ENCODE measurements around the gene SPATA1. TPM values are rescaled to one million over a fixed set of nuclear protein-coding genes. Genes with fewer than 3 reads are reported as not detected.

Gene SPATA1
- total and polyA plus RNA-seq, 2 of the 13 experiments (the other 11 are each of a cell fraction or from before 2014, with no cell fraction given): 0.70 to 1.4 TPM

DNA sequence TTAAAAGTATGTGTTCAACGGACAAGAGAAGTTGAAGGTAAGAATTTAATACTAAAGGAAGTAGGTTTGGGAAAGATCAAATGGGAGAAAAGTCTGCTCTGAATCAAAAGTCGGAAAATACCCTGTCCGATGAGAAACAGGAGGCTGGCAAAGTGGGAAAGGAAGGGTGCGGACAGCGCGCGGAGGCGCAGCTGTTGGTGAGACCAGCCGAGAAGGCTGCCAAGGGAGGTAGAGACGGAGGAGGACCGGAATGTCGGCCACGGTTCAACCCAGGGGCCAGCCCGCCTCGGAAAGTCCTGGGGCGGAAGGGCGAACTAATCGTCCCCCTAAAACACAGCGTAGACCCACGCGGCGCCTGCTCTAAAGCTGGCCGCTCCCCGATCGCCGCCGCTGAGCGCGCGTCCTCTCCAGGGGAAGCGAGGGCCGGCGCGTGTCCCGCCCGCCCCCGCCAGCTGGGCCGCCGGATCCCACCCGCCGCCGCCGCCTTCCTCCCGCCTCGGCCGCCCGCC is 639 bp upstream of the SPATA1 start (continued):
- TF ChIP-seq, protein P1, sequence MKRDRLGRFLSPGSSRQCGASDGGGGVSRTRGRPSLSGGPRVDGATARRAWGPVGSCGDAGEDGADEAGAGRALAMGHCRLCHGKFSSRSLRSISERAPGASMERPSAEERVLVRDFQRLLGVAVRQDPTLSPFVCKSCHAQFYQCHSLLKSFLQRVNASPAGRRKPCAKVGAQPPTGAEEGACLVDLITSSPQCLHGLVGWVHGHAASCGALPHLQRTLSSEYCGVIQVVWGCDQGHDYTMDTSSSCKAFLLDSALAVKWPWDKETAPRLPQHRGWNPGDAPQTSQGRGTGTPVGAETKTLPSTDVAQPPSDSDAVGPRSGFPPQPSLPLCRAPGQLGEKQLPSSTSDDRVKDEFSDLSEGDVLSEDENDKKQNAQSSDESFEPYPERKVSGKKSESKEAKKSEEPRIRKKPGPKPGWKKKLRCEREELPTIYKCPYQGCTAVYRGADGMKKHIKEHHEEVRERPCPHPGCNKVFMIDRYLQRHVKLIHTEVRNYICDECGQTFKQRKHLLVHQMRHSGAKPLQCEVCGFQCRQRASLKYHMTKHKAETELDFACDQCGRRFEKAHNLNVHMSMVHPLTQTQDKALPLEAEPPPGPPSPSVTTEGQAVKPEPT (CRISPR knock-in tag; IDR thresholded peaks at IDR 0.05; ENCODE audit: low read depth): no peak
- TF ChIP-seq ZSCAN21 (CRISPR knock-in tag; IDR thresholded peaks at IDR 0.05; ENCODE audit: borderline replicate concordance): no peak
- TF ChIP-seq SP2 (CRISPR knock-in tag; IDR thresholded peaks at IDR 0.05): no peak
- no peak for TF ChIP-seq TP53 (CRISPR knock-in tag; conservative IDR thresholded peaks at IDR 0.05)
- 0 out of 2 replicates have a peak, but pooled peaks have one; percentile 3 for TF ChIP-seq NFKBIZ (CRISPR knock-in tag; IDR thresholded peaks at IDR 0.05)
- TF ChIP-seq SOX5 (CRISPR knock-in tag; IDR thresholded peaks at IDR 0.05; ENCODE audit: borderline replicate concordance): 0 out of 2 replicates have a peak, but pooled peaks have one; percentile 2
- TF ChIP-seq, protein P2, sequence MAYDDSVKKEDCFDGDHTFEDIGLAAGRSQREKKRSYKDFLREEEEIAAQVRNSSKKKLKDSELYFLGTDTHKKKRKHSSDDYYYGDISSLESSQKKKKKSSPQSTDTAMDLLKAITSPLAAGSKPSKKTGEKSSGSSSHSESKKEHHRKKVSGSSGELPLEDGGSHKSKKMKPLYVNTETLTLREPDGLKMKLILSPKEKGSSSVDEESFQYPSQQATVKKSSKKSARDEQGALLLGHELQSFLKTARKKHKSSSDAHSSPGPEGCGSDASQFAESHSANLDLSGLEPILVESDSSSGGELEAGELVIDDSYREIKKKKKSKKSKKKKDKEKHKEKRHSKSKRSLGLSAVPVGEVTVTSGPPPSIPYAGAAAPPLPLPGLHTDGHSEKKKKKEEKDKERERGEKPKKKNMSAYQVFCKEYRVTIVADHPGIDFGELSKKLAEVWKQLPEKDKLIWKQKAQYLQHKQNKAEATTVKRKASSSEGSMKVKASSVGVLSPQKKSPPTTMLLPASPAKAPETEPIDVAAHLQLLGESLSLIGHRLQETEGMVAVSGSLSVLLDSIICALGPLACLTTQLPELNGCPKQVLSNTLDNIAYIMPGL (CRISPR knock-in tag; IDR thresholded peaks at IDR 0.05; ENCODE audit: borderline replicate concordance in 1 of 2, low read depth in 1 of 2): peak in 1 of 2 experiments; percentile 20; a peak in 1 of 4 replicates
- TF ChIP-seq ISL2 (CRISPR knock-in tag; IDR thresholded peaks at IDR 0.05): no peak
- no peak; the same call in 1 of the 2 replicates for TF ChIP-seq NKX3-1 (CRISPR knock-in tag; IDR thresholded peaks at IDR 0.05)
- TF ChIP-seq, protein P3, sequence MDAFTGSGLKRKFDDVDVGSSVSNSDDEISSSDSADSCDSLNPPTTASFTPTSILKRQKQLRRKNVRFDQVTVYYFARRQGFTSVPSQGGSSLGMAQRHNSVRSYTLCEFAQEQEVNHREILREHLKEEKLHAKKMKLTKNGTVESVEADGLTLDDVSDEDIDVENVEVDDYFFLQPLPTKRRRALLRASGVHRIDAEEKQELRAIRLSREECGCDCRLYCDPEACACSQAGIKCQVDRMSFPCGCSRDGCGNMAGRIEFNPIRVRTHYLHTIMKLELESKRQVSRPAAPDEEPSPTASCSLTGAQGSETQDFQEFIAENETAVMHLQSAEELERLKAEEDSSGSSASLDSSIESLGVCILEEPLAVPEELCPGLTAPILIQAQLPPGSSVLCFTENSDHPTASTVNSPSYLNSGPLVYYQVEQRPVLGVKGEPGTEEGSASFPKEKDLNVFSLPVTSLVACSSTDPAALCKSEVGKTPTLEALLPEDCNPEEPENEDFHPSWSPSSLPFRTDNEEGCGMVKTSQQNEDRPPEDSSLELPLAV (CRISPR knock-in tag; conservative IDR thresholded peaks at IDR 0.05; ENCODE audit: low read depth): no peak
- TF ChIP-seq ZNF264 (CRISPR knock-in tag; IDR thresholded peaks at IDR 0.05): no peak
- 0 out of 2 replicates have a peak, but pooled peaks have one; percentile 5 for TF ChIP-seq SALL1 (CRISPR knock-in tag; IDR thresholded peaks at IDR 0.05)
- TF ChIP-seq THAP11 (CRISPR knock-in tag; IDR thresholded peaks at IDR 0.05): peak; percentile 1; the same call in 1 of the 2 replicates
- 0 out of 2 replicates have a peak, but pooled peaks have one; percentile 1 for TF ChIP-seq HOXA3 (CRISPR knock-in tag; IDR thresholded peaks at IDR 0.05)
- TF ChIP-seq, protein P4, sequence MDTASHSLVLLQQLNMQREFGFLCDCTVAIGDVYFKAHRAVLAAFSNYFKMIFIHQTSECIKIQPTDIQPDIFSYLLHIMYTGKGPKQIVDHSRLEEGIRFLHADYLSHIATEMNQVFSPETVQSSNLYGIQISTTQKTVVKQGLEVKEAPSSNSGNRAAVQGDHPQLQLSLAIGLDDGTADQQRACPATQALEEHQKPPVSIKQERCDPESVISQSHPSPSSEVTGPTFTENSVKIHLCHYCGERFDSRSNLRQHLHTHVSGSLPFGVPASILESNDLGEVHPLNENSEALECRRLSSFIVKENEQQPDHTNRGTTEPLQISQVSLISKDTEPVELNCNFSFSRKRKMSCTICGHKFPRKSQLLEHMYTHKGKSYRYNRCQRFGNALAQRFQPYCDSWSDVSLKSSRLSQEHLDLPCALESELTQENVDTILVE (CRISPR knock-in tag; IDR thresholded peaks at IDR 0.05): no peak
- no peak for TF ChIP-seq ZNF10 (CRISPR knock-in tag; IDR thresholded peaks at IDR 0.05; ENCODE audit: borderline replicate concordance, low read depth)
- TF ChIP-seq, protein P5, sequence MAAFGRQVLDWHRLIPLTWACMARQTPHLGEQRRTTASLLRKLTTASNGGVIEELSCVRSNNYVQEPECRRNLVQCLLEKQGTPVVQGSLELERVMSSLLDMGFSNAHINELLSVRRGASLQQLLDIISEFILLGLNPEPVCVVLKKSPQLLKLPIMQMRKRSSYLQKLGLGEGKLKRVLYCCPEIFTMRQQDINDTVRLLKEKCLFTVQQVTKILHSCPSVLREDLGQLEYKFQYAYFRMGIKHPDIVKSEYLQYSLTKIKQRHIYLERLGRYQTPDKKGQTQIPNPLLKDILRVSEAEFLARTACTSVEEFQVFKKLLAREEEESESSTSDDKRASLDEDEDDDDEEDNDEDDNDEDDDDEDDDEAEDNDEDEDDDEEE (CRISPR knock-in tag; IDR thresholded peaks at IDR 0.05): no peak
- no peak for TF ChIP-seq ATAD3A (CRISPR knock-in tag; IDR thresholded peaks at IDR 0.05)
- TF ChIP-seq ZFP36L1 (CRISPR knock-in tag; IDR thresholded peaks at IDR 0.05): no peak
- no peak for TF ChIP-seq HNRNPH1 (optimal IDR thresholded peaks at IDR 0.05; ENCODE audit: low read depth, low read length)
- TF ChIP-seq MTF2 (CRISPR knock-in tag; IDR thresholded peaks at IDR 0.05; ENCODE audit: borderline replicate concordance): no peak
- TF ChIP-seq YY1 (IDR thresholded peaks at IDR 0.05; ENCODE audit: insufficient read depth, insufficient replicate concordance, low read depth, low read length): peak; percentile 24
- TF ChIP-seq ZNF543 (CRISPR knock-in tag; IDR thresholded peaks at IDR 0.05): peak; percentile 16; the same call in 1 of the 2 replicates
- TF ChIP-seq ZNF558 (CRISPR knock-in tag; IDR thresholded peaks at IDR 0.05; ENCODE audit: borderline replicate concordance): 0 out of 2 replicates have a peak, but pooled peaks have one; percentile 47
